Activated T-cell treated with anti-CD3 and anti-CD28 coated beads, Interleukin-2, amount 50 U/mL, for 24 hours (primary cell): Measurements from ENCODE around the gene CDK5R1.

Experiments used
- DNase-seq: peaks from one replicate; pipeline ENCODE4 v3.0.0-alpha.2; 2020
- H3K27ac Mint-ChIP-seq: 2 replicates; pipeline ENCODE4 v1.8.0; 2020; ENCODE audit warnings: mild to moderate bottlenecking, mixed read lengths
- H3K27me3 Mint-ChIP-seq: 2 replicates; pipeline ENCODE4 v1.8.0; 2020; ENCODE audit warnings: mixed read lengths
- H3K36me3 Mint-ChIP-seq: 2 replicates; pipeline ENCODE4 v1.8.0; 2020; ENCODE audit warnings: low read depth, mixed read lengths
- H3K4me1 Mint-ChIP-seq: 2 replicates; pipeline ENCODE4 v1.8.0; 2020; ENCODE audit warnings: low read depth, mixed read lengths
- H3K4me3 Mint-ChIP-seq: 2 replicates; pipeline ENCODE4 v1.8.0; 2020; ENCODE audit warnings: mild to moderate bottlenecking, moderate library complexity, mixed read lengths
- H3K9me3 Mint-ChIP-seq: 2 replicates; pipeline ENCODE4 v1.8.0; 2020; ENCODE audit warnings: mixed read lengths

CDK5R1 gene

GRCh38 chr17:32493976-32494513 is 7.3 kb downstream of the CDK5R1 start:
- Mint-ChIP-seq H3K27me3 (no peaks in the 10 kb centered on the region), H3K27ac (no peak overlapping the region), H3K4me3 (no peak overlapping the region), H3K4me1 (peaks cover 55% of the 10 kb centered on the region), H3K9me3 (no peaks in the 10 kb centered on the region), H3K36me3 (peaks cover 26% of the 10 kb centered on the region)
- no peak for DNase-seq

GRCh38 chr17:32494621-32495358 is 8.0 kb downstream of the CDK5R1 start:
- H3K36me3 Mint-ChIP-seq = peaks cover 18% of the 10 kb centered on the region
- no peak for DNase-seq
- H3K4me3 Mint-ChIP-seq = no peak overlapping the region
- H3K27ac Mint-ChIP-seq = no peak overlapping the region
- no peaks in the 10 kb centered on the region for H3K27me3 Mint-ChIP-seq
- peaks cover 48% of the 10 kb centered on the region for H3K4me1 Mint-ChIP-seq
- H3K9me3 Mint-ChIP-seq = no peaks in the 10 kb centered on the region

GRCh38 chr17:32495359-32496231 is 8.8 kb downstream of the CDK5R1 start:
- Mint-ChIP-seq H3K36me3 (peaks cover 10% of the 10 kb centered on the region), H3K27me3 (no peaks in the 10 kb centered on the region), H3K4me3 (no peak overlapping the region), H3K4me1 (peaks cover 41% of the 10 kb centered on the region), H3K27ac (no peak overlapping the region), H3K9me3 (no peaks in the 10 kb centered on the region)
- DNase-seq = peak; percentile 43

- Mint-ChIP-seq H3K36me3 (peaks cover 4% of the 10 kb centered on the region), H3K27ac (peak overlapping the region; percentile 47), H3K27me3 (no peaks in the 10 kb centered on the region), H3K9me3 (no peaks in the 10 kb centered on the region), H3K4me3 (no peak overlapping the region), H3K4me1 (peaks cover 37% of the 10 kb centered on the region)
- DNase-seq = no peak
Observed at GRCh38 chr17:32496395-32497073, 9.7 kb downstream of the CDK5R1 start.

GRCh38 chr17:32497431-32498205 is 10.8 kb downstream of the CDK5R1 start:
- DNase-seq = no peak
- Mint-ChIP-seq H3K36me3 (no peaks in the 10 kb centered on the region), H3K27ac (peak overlapping the region; percentile 55), H3K4me3 (no peak overlapping the region), H3K4me1 (peaks cover 37% of the 10 kb centered on the region), H3K9me3 (no peaks in the 10 kb centered on the region), H3K27me3 (no peaks in the 10 kb centered on the region)

GRCh38 chr17:32498391-32498790 is 11.6 kb downstream of the CDK5R1 start:
- no peak overlapping the region for H3K4me3 Mint-ChIP-seq
- peaks cover 37% of the 10 kb centered on the region for H3K4me1 Mint-ChIP-seq
- no peak for DNase-seq
- H3K36me3 Mint-ChIP-seq = no peaks in the 10 kb centered on the region
- no peaks in the 10 kb centered on the region for H3K27me3 Mint-ChIP-seq
- no peaks in the 10 kb centered on the region for H3K9me3 Mint-ChIP-seq
- no peak overlapping the region for H3K27ac Mint-ChIP-seq

- no peaks in the 10 kb centered on the region for H3K36me3 Mint-ChIP-seq
- DNase-seq = no peak
- H3K4me1 Mint-ChIP-seq = peaks cover 55% of the 10 kb centered on the region
- no peaks in the 10 kb centered on the region for H3K9me3 Mint-ChIP-seq
- peak overlapping the region; percentile 66 for H3K27ac Mint-ChIP-seq
- no peaks in the 10 kb centered on the region for H3K27me3 Mint-ChIP-seq
- H3K4me3 Mint-ChIP-seq = no peak overlapping the region
Observed at GRCh38 chr17:32502013-32502412, 15.2 kb downstream of the CDK5R1 start.

- DNase-seq = no peak
- H3K36me3 Mint-ChIP-seq = no peaks in the 10 kb centered on the region
- peak overlapping the region; percentile 15 for H3K4me3 Mint-ChIP-seq
- H3K4me1 Mint-ChIP-seq = peaks cover 62% of the 10 kb centered on the region
- H3K9me3 Mint-ChIP-seq = no peaks in the 10 kb centered on the region
- H3K27ac Mint-ChIP-seq = peak overlapping the region; percentile 92
- no peaks in the 10 kb centered on the region for H3K27me3 Mint-ChIP-seq
Observed at GRCh38 chr17:32502710-32503109, 15.9 kb downstream of the CDK5R1 start.

GRCh38 chr17:32503251-32504165 is 16.7 kb downstream of the CDK5R1 start:
- Mint-ChIP-seq H3K27ac (peak overlapping the region; percentile 92), H3K36me3 (no peaks in the 10 kb centered on the region), H3K9me3 (no peaks in the 10 kb centered on the region), H3K4me3 (peak overlapping the region; percentile 53), H3K27me3 (no peaks in the 10 kb centered on the region), H3K4me1 (peaks cover 62% of the 10 kb centered on the region)
- DNase-seq = no peak

- Mint-ChIP-seq H3K27ac (peak overlapping the region; percentile 92), H3K4me3 (peak overlapping the region; percentile 53), H3K36me3 (no peaks in the 10 kb centered on the region), H3K4me1 (peaks cover 70% of the 10 kb centered on the region), H3K27me3 (no peaks in the 10 kb centered on the region), H3K9me3 (no peaks in the 10 kb centered on the region)
- DNase-seq = no peak
Observed at GRCh38 chr17:32504166-32504990, 17.6 kb downstream of the CDK5R1 start.

GRCh38 chr17:32508926-32509325 is 22.1 kb downstream of the CDK5R1 start:
- H3K4me3 Mint-ChIP-seq = no peak overlapping the region

GRCh38 chr17:32510466-32510865 is 23.7 kb downstream of the CDK5R1 start:
- Mint-ChIP-seq H3K27ac (no peak overlapping the region), H3K36me3 (no peaks in the 10 kb centered on the region), H3K9me3 (no peaks in the 10 kb centered on the region), H3K4me1 (peaks cover 34% of the 10 kb centered on the region), H3K27me3 (no peaks in the 10 kb centered on the region), H3K4me3 (no peak overlapping the region)
- DNase-seq = no peak

More at GRCh38 chr17:32508926-32509325, 22.1 kb downstream of the CDK5R1 start:
- Mint-ChIP-seq H3K4me1 (peaks cover 43% of the 10 kb centered on the region), H3K27me3 (no peaks in the 10 kb centered on the region), H3K9me3 (no peaks in the 10 kb centered on the region), H3K27ac (peak overlapping the region; percentile 24), H3K36me3 (no peaks in the 10 kb centered on the region)
- DNase-seq = no peak
